PC-3 (cell line): Measurements from ENCODE around the gene NPAS1.

ENCODE experiments used
- CTCF ChIP-seq: fragments of 300-600 bp; sonication (generic); conservative IDR thresholded peaks from 2 replicates; pipeline ENCODE4 v1.5.1; 2017; ENCODE audit warnings: antibody characterized with exemption, low read depth, mild to moderate bottlenecking, low read length
- EZH2 ChIP-seq: fragments of 300-600 bp; sonication (generic); IDR thresholded peaks from one replicate; pipeline ENCODE4 v1.6.1; 2017; ENCODE audit warnings: antibody characterized with exemption, mild to moderate bottlenecking, low read length; ENCODE audit not compliant: unreplicated experiment
- EZH2phosphoT487 ChIP-seq: fragments of 300-600 bp; sonication (generic); IDR thresholded peaks from 2 replicates; pipeline ENCODE4 v1.6.1; 2018; ENCODE audit warnings: mild to moderate bottlenecking, antibody characterized with exemption, low read length, borderline replicate concordance

GRCh38 chr19:47006496-47006895 is 13.1 kb upstream of the NPAS1 start:
- TF ChIP-seq CTCF = no peak
- no peak for TF ChIP-seq EZH2phosphoT487
- TF ChIP-seq EZH2 = no peak
